Measurements from ENCODE around the gene SPIB.

The SPIB gene

GRCh38 chr19:50477751-50478515, 59.2 kb downstream of the SPIB start:
- Histone ChIP-seq H3K36me3 (ENCODE audit: control insufficient read depth in 1 of 2, insufficient read depth in 2 of 2, low read length in 2 of 2) (peaks cover 22 to 46% of the 10 kb centered on the region in 2 donors), H3K4me3 (ENCODE audit: low read depth in 1 of 2, low read length in 2 of 2) (peak overlapping the region in 1 of 2 donors; percentile 10), H3K9me3 (ENCODE audit: control insufficient read depth in 1 of 2, low read length in 2 of 2) (no peaks in the 10 kb centered on the region), H3K4me1 (ENCODE audit: control insufficient read depth in 1 of 2, insufficient read depth in 2 of 2, low read length in 2 of 2) (peaks cover 7 to 8% of the 10 kb centered on the region in 2 donors), H3K27me3 (ENCODE audit: control insufficient read depth in 1 of 2, insufficient read depth in 2 of 2, low read length in 2 of 2) (no peaks in the 10 kb centered on the region), H3K27ac (ENCODE audit: low read depth, low read length) (no peak overlapping the region), H3K9ac (ENCODE audit: low read depth in 1 of 2, low read length in 2 of 2) (peak overlapping the region in 1 of 2 donors; percentile 6)

GRCh38 chr19:50478901-50479715, 60.4 kb downstream of the SPIB start:
- H3K27ac ChIP-seq (ENCODE audit: low read depth, low read length) = no peak overlapping the region
- peaks cover 27 to 52% of the 10 kb centered on the region in 2 donors for H3K36me3 ChIP-seq (ENCODE audit: control insufficient read depth in 1 of 2, insufficient read depth in 2 of 2, low read length in 2 of 2)
- no peaks in the 10 kb centered on the region for H3K27me3 ChIP-seq (ENCODE audit: control insufficient read depth in 1 of 2, insufficient read depth in 2 of 2, low read length in 2 of 2)
- no peak overlapping the region for H3K4me3 ChIP-seq (ENCODE audit: low read depth in 1 of 2, low read length in 2 of 2)
- H3K9ac ChIP-seq (ENCODE audit: low read depth in 1 of 2, low read length in 2 of 2) = no peak overlapping the region
- peaks cover 7 to 8% of the 10 kb centered on the region in 2 donors for H3K4me1 ChIP-seq (ENCODE audit: control insufficient read depth in 1 of 2, insufficient read depth in 2 of 2, low read length in 2 of 2)
- H3K9me3 ChIP-seq (ENCODE audit: control insufficient read depth in 1 of 2, low read length in 2 of 2) = no peaks in the 10 kb centered on the region

GRCh38 chr19:50479761-50480251, 61.1 kb downstream of the SPIB start:
- H3K27ac ChIP-seq (ENCODE audit: low read depth, low read length) = no peak overlapping the region
- no peaks in the 10 kb centered on the region for H3K9me3 ChIP-seq (ENCODE audit: control insufficient read depth in 1 of 2, low read length in 2 of 2)
- no peaks in the 10 kb centered on the region for H3K27me3 ChIP-seq (ENCODE audit: control insufficient read depth in 1 of 2, insufficient read depth in 2 of 2, low read length in 2 of 2)
- H3K4me1 ChIP-seq (ENCODE audit: control insufficient read depth in 1 of 2, insufficient read depth in 2 of 2, low read length in 2 of 2) = peaks cover 7 to 8% of the 10 kb centered on the region in 2 donors
- H3K36me3 ChIP-seq (ENCODE audit: control insufficient read depth in 1 of 2, insufficient read depth in 2 of 2, low read length in 2 of 2) = peaks cover 27 to 55% of the 10 kb centered on the region in 2 donors
- no peak overlapping the region for H3K4me3 ChIP-seq (ENCODE audit: low read depth in 1 of 2, low read length in 2 of 2)
- H3K9ac ChIP-seq (ENCODE audit: low read depth in 1 of 2, low read length in 2 of 2) = no peak overlapping the region

- H3K9ac ChIP-seq (ENCODE audit: low read depth in 1 of 2, low read length in 2 of 2) = no peak overlapping the region
- H3K27ac ChIP-seq (ENCODE audit: low read depth, low read length) = no peak overlapping the region
- peaks cover 7 to 8% of the 10 kb centered on the region in 2 donors for H3K4me1 ChIP-seq (ENCODE audit: control insufficient read depth in 1 of 2, insufficient read depth in 2 of 2, low read length in 2 of 2)
- H3K36me3 ChIP-seq (ENCODE audit: control insufficient read depth in 1 of 2, insufficient read depth in 2 of 2, low read length in 2 of 2) = peaks cover 27 to 57% of the 10 kb centered on the region in 2 donors
- H3K4me3 ChIP-seq (ENCODE audit: low read depth in 1 of 2, low read length in 2 of 2) = no peak overlapping the region
- H3K27me3 ChIP-seq (ENCODE audit: control insufficient read depth in 1 of 2, insufficient read depth in 2 of 2, low read length in 2 of 2) = no peaks in the 10 kb centered on the region
- H3K9me3 ChIP-seq (ENCODE audit: control insufficient read depth in 1 of 2, low read length in 2 of 2) = no peaks in the 10 kb centered on the region
Observed at GRCh38 chr19:50480281-50481111, 61.8 kb downstream of the SPIB start.
